HG02763 (cell line): ENCODE measurements around the gene NAGPA.

Source experiments
- ATAC-seq: cut with Tn5 transposase; IDR thresholded peaks from one replicate; pipeline ENCODE4 v1.9.1; 2021; ENCODE audit warnings: mild to moderate bottlenecking, moderate library complexity; ENCODE audit not compliant: unreplicated experiment

NAGPA gene

DNA sequence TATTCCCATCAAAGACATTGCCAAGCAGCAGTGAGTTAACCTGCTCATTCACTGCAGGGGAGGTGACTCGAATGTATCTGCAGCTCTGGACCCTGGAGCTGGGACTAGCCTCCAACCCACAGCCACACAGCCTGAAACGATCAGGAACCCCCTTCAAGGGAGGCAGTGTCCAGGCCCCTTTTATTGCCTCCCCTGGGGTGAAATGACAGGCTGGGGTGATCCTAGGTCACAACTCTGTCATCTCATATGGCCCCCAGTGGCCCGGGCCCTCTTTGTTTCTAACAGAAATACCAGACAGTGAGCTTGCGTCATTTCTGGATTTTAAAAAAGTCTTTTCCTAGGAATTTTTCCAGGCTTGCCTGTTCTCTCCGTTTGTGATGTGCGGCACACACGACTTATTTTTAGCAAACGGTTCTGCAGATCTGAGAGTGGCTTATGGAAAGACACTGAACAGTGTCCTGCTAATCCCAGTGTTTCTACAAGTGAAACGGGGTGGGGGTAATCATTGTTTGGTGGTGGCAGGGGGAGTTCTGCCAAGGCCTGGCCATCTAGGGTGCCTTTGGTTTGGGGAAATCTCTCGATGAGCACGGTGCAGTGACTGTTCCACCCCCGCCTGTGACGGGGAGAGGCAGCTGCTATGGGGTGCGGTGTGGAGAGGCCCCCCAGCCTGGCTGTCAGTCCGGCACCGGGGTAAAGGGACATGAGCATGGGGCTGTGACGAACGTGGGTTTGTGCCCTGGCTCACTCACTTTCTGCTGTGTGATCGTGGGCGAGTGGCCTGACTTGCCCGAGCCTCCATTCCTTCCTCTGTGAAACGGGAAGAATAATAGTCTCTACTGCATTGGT, 27.2 kb downstream of the NAGPA start:
- ATAC-seq, result no peak

GRCh38 chr16:5005916-5006315, 27.8 kb downstream of the NAGPA start:
- ATAC-seq, result no peak

GRCh38 chr16:5004311-5004710, 29.4 kb downstream of the NAGPA start:
- no peak for ATAC-seq

DNA sequence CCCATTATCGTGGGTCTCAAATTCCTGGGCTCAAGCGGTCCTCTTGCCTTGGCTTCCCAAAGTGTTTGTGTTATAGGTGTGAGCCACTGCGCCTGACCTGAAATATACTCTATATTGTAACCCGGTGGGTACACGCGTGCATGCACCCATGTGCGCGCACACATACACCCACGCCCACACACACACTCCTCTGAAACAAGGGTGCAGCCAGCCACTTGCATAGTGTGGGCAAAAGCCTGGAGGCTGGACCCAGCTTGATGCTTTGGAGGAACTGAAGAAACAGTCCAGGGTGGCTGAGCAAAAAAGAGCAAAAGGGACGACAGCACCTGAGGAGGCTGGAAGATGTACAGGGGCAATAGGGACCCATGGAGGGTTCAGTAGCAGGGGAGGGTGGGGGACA, 29.9 kb downstream of the NAGPA start:
- ATAC-seq, result no peak

DNA sequence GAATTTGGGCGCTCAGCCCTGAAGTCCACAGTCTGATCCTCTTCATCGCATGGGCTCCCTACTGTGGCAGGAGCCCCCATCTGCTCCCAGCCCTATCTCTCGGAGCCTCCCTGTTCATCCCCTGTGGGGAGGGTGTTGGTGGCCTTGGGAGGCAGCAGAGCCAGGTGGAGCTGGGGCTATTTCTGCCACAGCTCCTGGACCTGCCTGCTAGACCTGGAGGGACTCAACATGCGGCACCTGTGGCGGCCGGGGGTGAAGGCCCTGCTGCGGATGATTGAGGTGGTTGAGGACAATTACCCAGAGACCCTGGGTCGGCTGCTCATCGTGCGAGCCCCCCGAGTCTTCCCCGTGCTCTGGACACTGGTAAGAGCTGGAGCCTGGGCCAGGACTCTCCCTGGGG, 30.5 kb downstream of the NAGPA start:
- ATAC-seq, result no peak

DNA sequence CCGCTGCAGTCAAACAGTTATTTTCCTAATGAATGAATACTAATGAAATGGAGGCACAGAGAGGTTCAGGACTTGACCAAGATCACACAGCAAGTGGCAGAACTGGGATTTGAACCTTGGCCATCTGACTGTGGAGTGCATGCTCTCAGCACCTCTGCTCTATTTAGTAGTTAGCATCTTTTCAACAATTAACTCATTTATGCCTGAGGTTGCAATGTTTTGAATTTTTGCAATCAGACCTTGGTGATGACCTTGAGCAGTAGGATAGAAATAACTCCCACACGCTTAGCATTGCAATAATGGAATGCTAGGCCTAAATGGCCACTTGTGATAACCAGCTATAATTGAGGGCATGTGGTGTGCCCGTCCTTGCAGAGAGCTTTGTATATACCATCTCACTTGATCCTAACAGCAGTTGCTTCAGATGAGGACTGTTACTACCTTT, 31.0 kb downstream of the NAGPA start:
- ATAC-seq, result no peak

DNA sequence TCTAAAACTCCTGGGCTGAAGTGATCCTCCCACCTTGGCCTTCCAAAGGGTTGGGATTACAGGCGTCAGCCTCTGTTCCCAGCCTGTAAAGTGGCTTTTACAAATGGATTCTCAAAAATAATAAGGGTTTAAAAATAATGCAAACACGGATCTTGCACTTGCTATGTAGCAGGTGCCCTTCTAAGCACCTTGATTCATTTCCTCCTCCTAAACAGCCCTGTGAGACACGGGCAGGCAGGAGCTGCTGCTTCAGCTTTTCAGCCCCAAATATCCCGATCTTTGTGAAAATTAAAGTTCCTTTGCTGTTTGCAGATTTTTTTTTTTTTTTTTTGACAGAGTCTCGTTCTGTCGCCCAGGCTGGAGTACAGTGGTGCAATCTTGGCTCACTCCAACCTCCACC, 31.7 kb downstream of the NAGPA start:
- ATAC-seq, result no peak

- no peak for ATAC-seq
Observed at GRCh38 chr16:5001571-5001970, 32.2 kb downstream of the NAGPA start.

DNA sequence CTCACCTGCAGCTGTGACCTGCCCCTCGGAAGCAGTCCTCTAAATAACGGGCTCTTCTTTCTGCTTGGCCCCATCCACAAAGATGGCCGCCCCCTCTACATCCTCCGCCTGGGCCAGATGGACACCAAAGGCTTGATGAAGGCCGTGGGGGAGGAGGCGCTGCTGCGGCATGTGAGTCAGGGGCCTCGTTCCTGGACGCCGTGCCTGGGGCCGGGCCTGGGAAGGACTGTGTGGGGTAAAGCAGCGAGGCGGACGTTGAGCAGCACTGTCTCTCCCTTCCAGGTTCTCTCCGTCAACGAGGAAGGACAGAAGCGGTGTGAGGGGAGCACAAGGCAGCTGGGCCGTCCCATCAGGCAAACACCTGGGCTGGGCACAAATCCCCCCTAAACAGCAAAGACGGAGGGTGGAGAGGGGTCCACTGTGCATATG, 33.1 kb downstream of the NAGPA start:
- ATAC-seq, result no peak

- ATAC-seq, result no peak
Observed at GRCh38 chr16:4994719-4995434, 38.9 kb downstream of the NAGPA start.

DNA sequence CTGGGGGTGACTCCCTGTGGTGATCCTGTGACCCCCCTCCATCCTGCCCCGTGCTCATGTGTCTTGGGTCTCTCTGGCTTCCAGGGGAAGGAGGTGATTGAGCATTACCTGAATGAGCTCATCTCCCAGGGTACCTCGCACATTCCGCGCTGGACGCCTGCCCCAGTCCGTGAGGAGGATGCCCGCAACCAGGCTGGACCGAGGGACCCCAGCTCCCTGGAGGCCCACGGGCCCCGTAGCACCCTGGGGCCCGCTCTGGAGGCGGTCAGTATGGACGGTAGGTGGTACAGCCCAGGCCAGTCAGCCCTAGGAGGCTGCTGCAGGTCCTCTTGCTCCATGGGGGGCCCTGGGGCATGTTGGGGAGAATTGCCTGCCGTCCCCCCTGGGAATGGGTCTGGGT, 42.0 kb downstream of the NAGPA start:
- ATAC-seq, result no peak

- ATAC-seq, result no peak
Observed at GRCh38 chr16:4990415-4990814, 43.3 kb downstream of the NAGPA start.

GRCh38 chr16:4989391-4990006, 44.2 kb downstream of the NAGPA start:
- ATAC-seq, result no peak

DNA sequence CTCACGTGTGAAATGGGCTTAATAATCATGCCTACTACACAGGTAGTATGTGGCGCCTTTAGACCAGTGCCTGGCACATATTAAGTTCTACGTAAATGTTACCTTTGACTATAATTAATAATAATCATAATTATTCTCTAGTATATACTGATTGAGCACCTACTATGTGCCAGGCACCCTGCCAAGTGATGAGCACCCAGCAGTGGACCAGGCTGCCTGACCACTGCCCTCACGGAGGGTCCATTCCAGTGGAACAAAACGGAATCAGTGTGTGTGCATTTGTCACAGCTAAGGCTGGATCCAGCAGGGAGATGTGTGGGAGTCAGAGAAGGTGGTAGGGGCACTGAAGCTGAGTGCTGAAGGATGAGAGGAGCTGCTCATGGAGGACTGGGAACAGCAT, 45.1 kb downstream of the NAGPA start:
- ATAC-seq, result no peak

DNA sequence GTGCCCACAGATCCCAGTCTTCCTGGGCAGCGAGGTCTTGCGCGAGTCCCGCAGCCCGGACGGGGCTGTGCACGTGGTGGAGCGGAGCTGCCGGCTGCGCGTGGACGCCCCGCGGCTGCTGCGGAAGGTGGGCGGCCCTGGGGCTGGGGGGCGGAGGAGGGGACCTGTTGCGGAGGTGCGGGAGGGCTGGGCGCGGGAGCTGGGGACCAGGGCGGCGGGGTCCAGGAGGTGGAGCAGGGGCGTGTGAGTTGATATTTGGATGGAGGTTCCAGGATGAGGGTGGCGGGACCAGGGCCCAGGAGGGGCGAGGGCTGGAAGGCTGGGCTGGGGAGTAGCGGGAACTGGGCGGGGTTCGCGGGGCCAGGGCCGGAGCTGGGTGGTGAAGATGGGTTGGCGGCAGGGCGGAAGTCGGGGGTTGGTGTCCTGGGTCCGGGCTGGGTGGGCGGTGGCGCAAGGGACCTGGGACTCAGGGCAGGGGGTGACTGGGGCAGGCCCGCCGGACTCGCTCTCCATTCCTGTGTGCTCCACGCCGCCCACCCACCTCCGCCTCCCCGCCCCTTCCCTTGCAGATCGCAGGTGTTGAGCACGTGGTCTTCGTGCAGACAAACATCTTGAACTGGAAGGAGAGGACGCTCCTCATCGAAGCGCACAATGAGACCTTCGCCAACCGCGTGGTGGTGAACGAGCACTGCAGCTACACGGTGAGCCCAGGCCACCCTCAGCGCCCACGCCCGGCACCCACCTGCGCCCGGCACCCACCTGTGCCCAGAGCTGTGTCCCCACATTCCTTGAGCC, 46.0 kb downstream of the NAGPA start:
- no peak for ATAC-seq

DNA sequence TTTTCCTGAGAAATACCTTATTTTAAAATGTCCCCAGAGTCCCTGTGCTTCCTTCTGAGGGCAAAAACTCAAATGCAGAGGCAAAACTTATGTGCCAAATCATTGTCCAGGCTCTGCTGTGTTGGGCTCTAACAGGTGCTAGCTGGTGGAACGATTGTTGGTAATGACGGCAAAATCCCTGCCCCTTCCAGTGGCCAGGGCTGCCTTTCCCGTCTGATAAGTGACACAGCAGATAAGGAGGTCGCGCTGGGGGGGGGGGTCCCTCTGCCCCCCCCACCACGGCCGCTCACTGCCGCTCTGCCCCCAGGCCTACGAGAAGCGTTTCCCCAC, 46.5 kb downstream of the NAGPA start:
- no peak for ATAC-seq

- ATAC-seq, result no peak
Observed at GRCh38 chr16:4984174-4984990, 49.4 kb downstream of the NAGPA start.

- no peak for ATAC-seq
Observed at GRCh38 chr16:4982056-4982867, 51.5 kb downstream of the NAGPA start.

- no peak for ATAC-seq
Observed at GRCh38 chr16:4981473-4981872, 52.3 kb downstream of the NAGPA start.
